ENCODE data around the gene TRPC6.
"Not testable (repeated sequence)": the region's sequence is repeated elsewhere in the genome, so short reads cannot be mapped to it uniquely, and the experiment has no call there.

Gene TRPC6

GRCh38 chr11:101448881-101449442 is 134.8 kb downstream of the TRPC6 start:
- no peak for DNase-seq (ENCODE audit: low spot score)

- DNase-seq (ENCODE audit: low spot score) = no peak
Observed at GRCh38 chr11:101446726-101447125, 137.1 kb downstream of the TRPC6 start.

- no peak for DNase-seq (ENCODE audit: low spot score)
Observed at GRCh38 chr11:101446238-101446637, 137.6 kb downstream of the TRPC6 start.

GRCh38 chr11:101445761-101446160 is 138.0 kb downstream of the TRPC6 start:
- no peak for DNase-seq (ENCODE audit: low spot score)

- no peak for DNase-seq (ENCODE audit: low spot score)
Observed at GRCh38 chr11:101444851-101445250, 139.0 kb downstream of the TRPC6 start.

- DNase-seq (ENCODE audit: low spot score) = peak; percentile 17
Observed at GRCh38 chr11:101444164-101444563, 139.6 kb downstream of the TRPC6 start.

GRCh38 chr11:101442936-101443521 is 140.8 kb downstream of the TRPC6 start:
- DNase-seq (ENCODE audit: low spot score) = no peak

GRCh38 chr11:101442171-101442570 is 141.6 kb downstream of the TRPC6 start:
- DNase-seq (ENCODE audit: low spot score) = no peak

- no peak for DNase-seq (ENCODE audit: low spot score)
Observed at GRCh38 chr11:101441747-101442146, 142.1 kb downstream of the TRPC6 start.

GRCh38 chr11:101439488-101439887 is 144.3 kb downstream of the TRPC6 start:
- DNase-seq (ENCODE audit: low spot score) = no peak

- DNase-seq (ENCODE audit: low spot score) = not testable (repeated sequence)
Observed at GRCh38 chr11:101438708-101439107, 145.1 kb downstream of the TRPC6 start.

- no peak for DNase-seq (ENCODE audit: low spot score)
Observed at GRCh38 chr11:101438126-101438525, 145.7 kb downstream of the TRPC6 start.

GRCh38 chr11:101436511-101437142 is 147.2 kb downstream of the TRPC6 start:
- DNase-seq (ENCODE audit: low spot score) = peak; percentile 55

GRCh38 chr11:101435408-101435973 is 148.3 kb downstream of the TRPC6 start:
- no peak for DNase-seq (ENCODE audit: low spot score)

GRCh38 chr11:101434026-101434643 is 149.7 kb downstream of the TRPC6 start:
- DNase-seq (ENCODE audit: low spot score) = no peak

- no peak for DNase-seq (ENCODE audit: low spot score)
Observed at GRCh38 chr11:101433151-101433550, 150.7 kb downstream of the TRPC6 start.

GRCh38 chr11:101429703-101430540 is 153.9 kb downstream of the TRPC6 start:
- no peak for DNase-seq (ENCODE audit: low spot score)

GRCh38 chr11:101428918-101429317 is 154.9 kb downstream of the TRPC6 start:
- DNase-seq (ENCODE audit: low spot score) = no peak

- no peak for DNase-seq (ENCODE audit: low spot score)
Observed at GRCh38 chr11:101407324-101407723, 176.5 kb downstream of the TRPC6 start.
